Measurements from ENCODE around the gene OXGR1.

OXGR1 gene

GRCh38 chr13:96963786-96964475 is 30.3 kb downstream of the OXGR1 start:
- DNase-seq (ENCODE audit: low spot score), result no peak

GRCh38 chr13:96960379-96960778 is 33.9 kb downstream of the OXGR1 start:
- no peak for DNase-seq (ENCODE audit: low spot score)

- DNase-seq (ENCODE audit: low spot score), result peak; percentile 57
Measured at GRCh38 chr13:96958286-96958891, 35.9 kb downstream of the OXGR1 start.

- DNase-seq (ENCODE audit: low spot score), result no peak
Measured at GRCh38 chr13:96952595-96952994, 41.7 kb downstream of the OXGR1 start.

GRCh38 chr13:96948127-96948526 is 46.1 kb downstream of the OXGR1 start:
- no peak for DNase-seq (ENCODE audit: low spot score)

- no peak for DNase-seq (ENCODE audit: low spot score)
Measured at GRCh38 chr13:96947343-96947910, 46.8 kb downstream of the OXGR1 start.

GRCh38 chr13:96946709-96947311 is 47.5 kb downstream of the OXGR1 start:
- DNase-seq (ENCODE audit: low spot score), result no peak

GRCh38 chr13:96940961-96941360 is 53.3 kb downstream of the OXGR1 start:
- no peak for DNase-seq (ENCODE audit: low spot score)

- DNase-seq (ENCODE audit: low spot score), result no peak
Measured at GRCh38 chr13:96935901-96936300, 58.4 kb downstream of the OXGR1 start.
